NCI-H1436 treated with DMSO at 0.1 percent for 48 hours (cell line): ENCODE results near the gene EMC6.

ENCODE experiments used
- DNase-seq: peaks from one replicate; lab custom pipeline; 2025; lab: John Stamatoyannopoulos, UW

The EMC6 gene

DNA sequence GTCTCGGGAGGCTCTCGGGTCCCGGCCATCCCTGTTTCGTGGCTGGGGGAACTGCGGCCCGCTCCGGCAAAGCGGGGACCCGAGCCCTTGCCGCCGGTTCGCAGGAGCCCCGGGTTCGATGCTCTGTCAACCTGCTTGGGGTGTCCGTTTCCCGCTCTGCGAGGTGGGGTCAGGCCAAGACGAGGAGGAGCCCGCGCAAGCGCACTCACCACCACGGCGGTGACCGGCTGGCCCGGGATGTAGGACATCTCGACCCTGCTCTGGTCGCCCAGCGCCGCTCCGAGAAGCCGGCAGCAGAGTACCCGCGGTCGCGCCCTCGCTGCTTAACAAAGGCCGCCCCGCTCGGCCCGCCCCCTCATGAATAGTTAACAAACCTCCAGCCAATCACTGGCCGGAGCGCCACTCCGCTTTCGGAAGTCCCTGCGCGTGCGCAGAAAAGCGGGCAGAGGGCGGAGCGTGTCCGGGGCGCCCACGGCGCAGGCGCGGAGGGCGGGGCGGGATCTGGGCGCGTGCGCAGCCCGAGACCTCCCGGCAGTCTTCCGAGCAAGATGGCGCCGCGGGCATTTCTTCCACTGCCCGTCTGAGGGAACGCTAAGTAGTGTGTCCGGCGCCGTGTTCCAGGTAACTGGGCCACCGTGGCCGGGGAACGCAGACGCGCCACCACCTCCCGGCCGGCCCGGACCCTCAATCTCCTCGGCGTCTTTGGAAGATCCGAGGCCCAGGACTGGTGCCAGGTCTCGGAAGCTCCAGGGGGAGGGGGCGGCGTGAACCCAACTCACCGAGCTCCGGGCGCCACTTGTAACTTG, at the start of gene EMC6, which contains the start of gene TAX1BP3:
EMC6 (plus strand) TSS at position 534 of the 806 bp plus-strand sequence. CDS start 335 bp downstream, outside the sequence.
TAX1BP3 (minus strand) TSS at position 300 of the 806 bp plus-strand sequence; CDS start at position 248, 52 bp downstream.
- peak; percentile 66 for DNase-seq

- no peak for DNase-seq
These were observed 47.4 kb upstream of the EMC6 start for GRCh38 chr17:3621146-3621720.

GRCh38 chr17:3622977-3623594, 45.5 kb upstream of the EMC6 start:
- DNase-seq = no peak

GRCh38 chr17:3626831-3627768, 41.5 kb upstream of the EMC6 start:
- no peak for DNase-seq

DNA sequence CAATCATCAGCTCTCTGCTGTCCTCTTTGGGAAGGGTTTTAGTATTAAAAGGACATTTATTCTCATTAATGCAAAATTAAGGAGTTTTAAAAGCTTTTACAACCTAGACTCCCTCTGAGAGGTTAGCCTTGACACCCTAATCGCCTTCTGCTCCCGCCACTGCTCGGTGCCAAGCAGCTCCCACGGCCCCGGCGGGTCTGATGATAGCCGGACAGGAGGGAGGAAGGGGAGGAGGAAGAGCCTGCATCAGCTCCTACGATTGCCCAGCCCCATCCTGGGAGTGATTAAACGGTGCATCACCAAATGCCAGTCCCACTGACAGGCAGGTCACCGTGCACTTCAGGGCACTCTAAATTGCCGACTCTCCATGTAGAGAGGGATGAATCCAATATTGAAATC, 40.8 kb upstream of the EMC6 start:
- DNase-seq = no peak

GRCh38 chr17:3630781-3631180, 37.8 kb upstream of the EMC6 start:
- DNase-seq = no peak

DNA sequence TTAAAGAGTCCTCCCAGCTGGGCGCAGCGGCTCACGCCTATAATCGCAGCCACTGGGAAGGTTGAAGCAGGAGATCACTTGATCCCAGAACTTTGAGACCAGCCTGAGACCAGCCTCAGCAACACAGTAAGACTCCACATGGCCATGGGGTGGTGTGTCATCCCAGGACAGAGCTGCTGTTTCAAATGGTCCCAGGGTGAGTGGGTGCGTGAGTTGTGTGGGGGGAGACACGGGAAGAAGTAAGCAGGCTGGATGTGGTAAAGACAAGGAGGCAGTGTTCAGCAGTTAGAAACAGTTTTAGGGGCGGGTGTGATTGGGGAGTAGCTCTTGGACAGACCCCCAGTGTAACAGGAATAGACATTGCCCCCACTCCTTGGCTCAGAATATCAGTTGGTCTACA, 36.3 kb upstream of the EMC6 start:
- DNase-seq = no peak

- DNase-seq = no peak
These were observed 33.0 kb upstream of the EMC6 start for GRCh38 chr17:3635474-3636153.

GRCh38 chr17:3636154-3636907, 32.3 kb upstream of the EMC6 start, which contains the start of the genes CTNS and SHPK:
Gene CTNS (plus strand): TSS chr17:3636760. CDS start chr17:3640207, 3,447 bp downstream.
Gene SHPK (minus strand): TSS chr17:3636250. CDS start chr17:3636219, 31 bp downstream.
- DNase-seq = peak; percentile 83

- no peak for DNase-seq
These were observed 31.7 kb upstream of the EMC6 start for GRCh38 chr17:3636908-3637373.

GRCh38 chr17:3639981-3640596, 28.5 kb upstream of the EMC6 start:
- no peak for DNase-seq

DNA sequence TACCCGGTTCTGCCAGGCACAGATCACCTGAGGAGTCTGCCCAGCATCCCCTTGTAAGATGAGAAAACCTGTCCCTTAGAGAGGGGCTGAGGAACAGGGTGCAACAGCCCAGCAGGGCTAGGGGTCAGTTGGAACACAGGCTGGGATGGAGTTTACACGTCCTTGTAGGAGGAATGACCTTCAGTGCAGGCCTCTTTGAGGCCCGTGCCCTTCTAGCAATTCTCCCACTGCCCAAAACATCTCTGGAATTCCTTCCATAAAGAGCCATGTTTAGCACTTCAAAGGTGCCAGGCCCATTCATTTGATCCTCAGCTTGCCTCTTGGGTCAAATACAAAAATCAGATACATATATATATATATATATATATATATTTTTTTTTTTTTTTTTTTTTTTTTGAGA, 27.6 kb upstream of the EMC6 start:
- no peak for DNase-seq

GRCh38 chr17:3641717-3642486, 26.7 kb upstream of the EMC6 start:
- no peak for DNase-seq

DNA sequence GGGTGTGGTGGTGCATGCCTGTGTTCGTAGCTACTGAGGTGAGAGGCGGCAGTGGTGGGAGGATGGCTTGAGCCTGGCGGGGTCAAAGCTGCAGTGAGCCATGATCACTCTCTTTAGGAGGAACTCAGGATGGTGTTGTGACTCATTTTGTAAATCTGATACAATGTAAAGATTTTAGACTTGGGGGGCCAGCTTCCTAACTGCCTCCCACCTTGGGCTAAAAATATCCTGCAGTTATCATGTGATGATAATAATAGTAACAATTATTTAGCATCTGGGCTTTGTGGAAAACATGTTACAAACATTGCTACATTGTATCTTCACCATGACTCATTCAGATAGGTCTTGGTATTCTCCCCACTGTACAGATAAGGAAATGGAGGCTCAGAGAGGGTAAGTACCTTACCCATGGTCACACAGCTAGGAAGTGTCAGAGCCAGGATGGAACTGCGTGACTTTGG, 24.7 kb upstream of the EMC6 start:
- no peak for DNase-seq

- no peak for DNase-seq
These were observed 23.3 kb upstream of the EMC6 start for GRCh38 chr17:3645310-3645709.

- no peak for DNase-seq
These were observed 21.4 kb upstream of the EMC6 start for GRCh38 chr17:3647251-3647650.

GRCh38 chr17:3647769-3648555, 20.6 kb upstream of the EMC6 start:
- DNase-seq = no peak

- DNase-seq = no peak
These were observed 12.8 kb upstream of the EMC6 start for GRCh38 chr17:3655766-3656165.
